Measurements from ENCODE around the gene LCT. TPM values are rescaled to one million over a fixed set of nuclear protein-coding genes. Genes with fewer than 3 reads are reported as not detected.

LCT gene
- total and polyA plus RNA-seq, 2 experiments from 2014 or later, result not detected

DNA sequence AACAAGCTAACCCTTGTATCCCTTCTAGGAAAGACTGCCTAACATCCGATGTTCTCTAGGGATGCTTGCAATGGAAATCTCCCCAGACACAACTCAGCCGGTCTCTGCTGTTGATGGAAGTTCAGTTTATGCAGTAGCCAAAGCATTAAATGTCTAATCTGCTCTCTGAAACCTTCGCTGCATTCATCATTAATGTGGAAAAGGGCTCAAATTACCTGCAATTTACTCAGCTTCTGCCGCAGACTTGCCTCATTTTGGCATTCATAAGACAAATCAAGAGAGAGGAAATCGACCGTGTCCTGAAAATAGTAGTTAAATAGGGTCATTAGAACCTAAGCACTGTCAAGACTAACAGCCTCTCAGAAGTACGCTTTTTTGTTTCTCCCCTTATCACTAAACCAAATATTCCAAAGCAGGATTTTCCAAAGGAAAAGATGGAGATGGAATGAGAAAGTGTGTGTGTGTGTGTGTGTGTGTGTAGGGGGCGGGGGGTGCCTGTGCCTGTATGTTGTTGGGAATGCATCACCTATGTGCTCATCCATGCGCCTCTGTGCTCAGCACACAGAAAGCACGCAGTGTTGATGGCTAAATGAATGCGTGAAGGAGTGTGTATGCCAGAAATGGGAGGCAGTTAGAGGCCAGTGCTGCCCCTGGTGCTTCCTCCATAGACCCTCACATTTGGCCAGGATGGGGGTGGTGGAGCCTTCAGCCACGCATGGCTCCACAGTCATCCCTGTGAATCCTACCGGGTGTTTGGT is 7.4 kb downstream of the LCT start:
- no peak overlapping the region for H3K27ac Mint-ChIP-seq
- peaks cover 2% of the 10 kb centered on the region for H3K27me3 Mint-ChIP-seq (ENCODE audit: insufficient read depth, low read depth, poor library complexity)

More for the DNA sequence above, 7.4 kb downstream of the LCT start:
- ATAC-seq (no peak), DNase-seq (ENCODE audit: low spot score) (no peak)
- Mint-ChIP-seq H3K9me3 (no peaks in the 10 kb centered on the region), H3K36me3 (ENCODE audit: low read depth) (no peaks in the 10 kb centered on the region), H3K4me3 (no peak overlapping the region), H3K4me1 (no peaks in the 10 kb centered on the region)
- Histone ChIP-seq H3F3A (replicated peaks; ENCODE audit: low read depth) (no peaks in the 10 kb centered on the region), H3K36me3 (ENCODE audit: insufficient read depth) (no peaks in the 10 kb centered on the region), H3K4me2 (no peak overlapping the region), H2AFZ (no peak overlapping the region), H4K20me1 (replicated peaks; ENCODE audit: insufficient read depth) (no peaks in the 10 kb centered on the region), H3K27me3 (ENCODE audit: insufficient read depth) (no peaks in the 10 kb centered on the region), H3K4me3 (no peak overlapping the region), H3K27ac (ENCODE audit: low read depth) (no peak overlapping the region), H3K9me2 (ENCODE audit: insufficient read depth) (no peaks in the 10 kb centered on the region), H3K79me2 (replicated peaks; ENCODE audit: insufficient read depth) (no peaks in the 10 kb centered on the region), H3K4me1 (ENCODE audit: insufficient read depth) (no peaks in the 10 kb centered on the region)
- TF ChIP-seq, protein P1, sequence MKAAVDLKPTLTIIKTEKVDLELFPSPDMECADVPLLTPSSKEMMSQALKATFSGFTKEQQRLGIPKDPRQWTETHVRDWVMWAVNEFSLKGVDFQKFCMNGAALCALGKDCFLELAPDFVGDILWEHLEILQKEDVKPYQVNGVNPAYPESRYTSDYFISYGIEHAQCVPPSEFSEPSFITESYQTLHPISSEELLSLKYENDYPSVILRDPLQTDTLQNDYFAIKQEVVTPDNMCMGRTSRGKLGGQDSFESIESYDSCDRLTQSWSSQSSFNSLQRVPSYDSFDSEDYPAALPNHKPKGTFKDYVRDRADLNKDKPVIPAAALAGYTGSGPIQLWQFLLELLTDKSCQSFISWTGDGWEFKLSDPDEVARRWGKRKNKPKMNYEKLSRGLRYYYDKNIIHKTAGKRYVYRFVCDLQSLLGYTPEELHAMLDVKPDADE (IDR thresholded peaks at IDR 0.05), result no peak
- TF ChIP-seq, protein P2, sequence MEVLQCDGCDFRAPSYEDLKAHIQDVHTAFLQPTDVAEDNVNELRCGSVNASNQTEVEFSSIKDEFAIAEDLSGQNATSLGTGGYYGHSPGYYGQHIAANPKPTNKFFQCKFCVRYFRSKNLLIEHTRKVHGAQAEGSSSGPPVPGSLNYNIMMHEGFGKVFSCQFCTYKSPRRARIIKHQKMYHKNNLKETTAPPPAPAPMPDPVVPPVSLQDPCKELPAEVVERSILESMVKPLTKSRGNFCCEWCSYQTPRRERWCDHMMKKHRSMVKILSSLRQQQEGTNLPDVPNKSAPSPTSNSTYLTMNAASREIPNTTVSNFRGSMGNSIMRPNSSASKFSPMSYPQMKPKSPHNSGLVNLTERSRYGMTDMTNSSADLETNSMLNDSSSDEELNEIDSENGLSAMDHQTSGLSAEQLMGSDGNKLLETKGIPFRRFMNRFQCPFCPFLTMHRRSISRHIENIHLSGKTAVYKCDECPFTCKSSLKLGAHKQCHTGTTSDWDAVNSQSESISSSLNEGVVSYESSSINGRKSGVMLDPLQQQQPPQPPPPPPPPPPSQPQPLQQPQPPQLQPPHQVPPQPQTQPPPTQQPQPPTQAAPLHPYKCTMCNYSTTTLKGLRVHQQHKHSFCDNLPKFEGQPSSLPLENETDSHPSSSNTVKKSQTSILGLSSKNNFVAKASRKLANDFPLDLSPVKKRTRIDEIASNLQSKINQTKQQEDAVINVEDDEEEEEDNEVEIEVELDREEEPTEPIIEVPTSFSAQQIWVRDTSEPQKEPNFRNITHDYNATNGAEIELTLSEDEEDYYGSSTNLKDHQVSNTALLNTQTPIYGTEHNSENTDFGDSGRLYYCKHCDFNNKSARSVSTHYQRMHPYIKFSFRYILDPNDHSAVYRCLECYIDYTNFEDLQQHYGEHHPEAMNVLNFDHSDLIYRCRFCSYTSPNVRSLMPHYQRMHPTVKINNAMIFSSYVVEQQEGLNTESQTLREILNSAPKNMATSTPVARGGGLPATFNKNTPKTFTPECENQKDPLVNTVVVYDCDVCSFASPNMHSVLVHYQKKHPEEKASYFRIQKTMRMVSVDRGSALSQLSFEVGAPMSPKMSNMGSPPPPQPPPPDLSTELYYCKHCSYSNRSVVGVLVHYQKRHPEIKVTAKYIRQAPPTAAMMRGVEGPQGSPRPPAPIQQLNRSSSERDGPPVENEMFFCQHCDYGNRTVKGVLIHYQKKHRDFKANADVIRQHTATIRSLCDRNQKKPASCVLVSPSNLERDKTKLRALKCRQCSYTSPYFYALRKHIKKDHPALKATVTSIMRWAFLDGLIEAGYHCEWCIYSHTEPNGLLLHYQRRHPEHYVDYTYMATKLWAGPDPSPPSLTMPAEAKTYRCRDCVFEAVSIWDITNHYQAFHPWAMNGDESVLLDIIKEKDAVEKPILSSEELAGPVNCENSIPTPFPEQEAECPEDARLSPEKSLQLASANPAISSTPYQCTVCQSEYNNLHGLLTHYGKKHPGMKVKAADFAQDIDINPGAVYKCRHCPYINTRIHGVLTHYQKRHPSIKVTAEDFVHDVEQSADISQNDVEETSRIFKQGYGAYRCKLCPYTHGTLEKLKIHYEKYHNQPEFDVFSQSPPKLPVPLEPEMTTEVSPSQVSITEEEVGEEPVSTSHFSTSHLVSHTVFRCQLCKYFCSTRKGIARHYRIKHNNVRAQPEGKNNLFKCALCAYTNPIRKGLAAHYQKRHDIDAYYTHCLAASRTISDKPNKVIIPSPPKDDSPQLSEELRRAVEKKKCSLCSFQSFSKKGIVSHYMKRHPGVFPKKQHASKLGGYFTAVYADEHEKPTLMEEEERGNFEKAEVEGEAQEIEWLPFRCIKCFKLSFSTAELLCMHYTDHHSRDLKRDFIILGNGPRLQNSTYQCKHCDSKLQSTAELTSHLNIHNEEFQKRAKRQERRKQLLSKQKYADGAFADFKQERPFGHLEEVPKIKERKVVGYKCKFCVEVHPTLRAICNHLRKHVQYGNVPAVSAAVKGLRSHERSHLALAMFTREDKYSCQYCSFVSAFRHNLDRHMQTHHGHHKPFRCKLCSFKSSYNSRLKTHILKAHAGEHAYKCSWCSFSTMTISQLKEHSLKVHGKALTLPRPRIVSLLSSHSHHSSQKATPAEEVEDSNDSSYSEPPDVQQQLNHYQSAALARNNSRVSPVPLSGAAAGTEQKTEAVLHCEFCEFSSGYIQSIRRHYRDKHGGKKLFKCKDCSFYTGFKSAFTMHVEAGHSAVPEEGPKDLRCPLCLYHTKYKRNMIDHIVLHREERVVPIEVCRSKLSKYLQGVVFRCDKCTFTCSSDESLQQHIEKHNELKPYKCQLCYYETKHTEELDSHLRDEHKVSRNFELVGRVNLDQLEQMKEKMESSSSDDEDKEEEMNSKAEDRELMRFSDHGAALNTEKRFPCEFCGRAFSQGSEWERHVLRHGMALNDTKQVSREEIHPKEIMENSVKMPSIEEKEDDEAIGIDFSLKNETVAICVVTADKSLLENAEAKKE (CRISPR knock-in tag; IDR thresholded peaks at IDR 0.05), result no peak
- TF ChIP-seq POLR2AphosphoS5 (IDR thresholded peaks at IDR 0.05; ENCODE audit: low read depth) (no peak), STAT1 (IDR thresholded peaks at IDR 0.05; ENCODE audit: unreplicated experiment) (no peak), EZH2phosphoT487 (IDR thresholded peaks at IDR 0.05; ENCODE audit: unreplicated experiment) (no peak), JUNB (IDR thresholded peaks at IDR 0.05; ENCODE audit: unreplicated experiment) (no peak), EZH2 (IDR thresholded peaks at IDR 0.05; ENCODE audit: low read depth, unreplicated experiment) (no peak), NANOG (IDR thresholded peaks at IDR 0.05; ENCODE audit: borderline replicate concordance) (no peak), ZNF114 (CRISPR knock-in tag; IDR thresholded peaks at IDR 0.05) (no peak), ZNF331 (CRISPR knock-in tag; IDR thresholded peaks at IDR 0.05; ENCODE audit: low read depth) (no peak), CREB1 (CRISPR knock-in tag; IDR thresholded peaks at IDR 0.05; ENCODE audit: low read depth) (no peak)
- TF ChIP-seq, protein P3, sequence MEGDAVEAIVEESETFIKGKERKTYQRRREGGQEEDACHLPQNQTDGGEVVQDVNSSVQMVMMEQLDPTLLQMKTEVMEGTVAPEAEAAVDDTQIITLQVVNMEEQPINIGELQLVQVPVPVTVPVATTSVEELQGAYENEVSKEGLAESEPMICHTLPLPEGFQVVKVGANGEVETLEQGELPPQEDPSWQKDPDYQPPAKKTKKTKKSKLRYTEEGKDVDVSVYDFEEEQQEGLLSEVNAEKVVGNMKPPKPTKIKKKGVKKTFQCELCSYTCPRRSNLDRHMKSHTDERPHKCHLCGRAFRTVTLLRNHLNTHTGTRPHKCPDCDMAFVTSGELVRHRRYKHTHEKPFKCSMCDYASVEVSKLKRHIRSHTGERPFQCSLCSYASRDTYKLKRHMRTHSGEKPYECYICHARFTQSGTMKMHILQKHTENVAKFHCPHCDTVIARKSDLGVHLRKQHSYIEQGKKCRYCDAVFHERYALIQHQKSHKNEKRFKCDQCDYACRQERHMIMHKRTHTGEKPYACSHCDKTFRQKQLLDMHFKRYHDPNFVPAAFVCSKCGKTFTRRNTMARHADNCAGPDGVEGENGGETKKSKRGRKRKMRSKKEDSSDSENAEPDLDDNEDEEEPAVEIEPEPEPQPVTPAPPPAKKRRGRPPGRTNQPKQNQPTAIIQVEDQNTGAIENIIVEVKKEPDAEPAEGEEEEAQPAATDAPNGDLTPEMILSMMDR (conservative IDR thresholded peaks at IDR 0.05; ENCODE audit: low read depth in 2 of 2), result no peak
- TF ChIP-seq, protein P4, sequence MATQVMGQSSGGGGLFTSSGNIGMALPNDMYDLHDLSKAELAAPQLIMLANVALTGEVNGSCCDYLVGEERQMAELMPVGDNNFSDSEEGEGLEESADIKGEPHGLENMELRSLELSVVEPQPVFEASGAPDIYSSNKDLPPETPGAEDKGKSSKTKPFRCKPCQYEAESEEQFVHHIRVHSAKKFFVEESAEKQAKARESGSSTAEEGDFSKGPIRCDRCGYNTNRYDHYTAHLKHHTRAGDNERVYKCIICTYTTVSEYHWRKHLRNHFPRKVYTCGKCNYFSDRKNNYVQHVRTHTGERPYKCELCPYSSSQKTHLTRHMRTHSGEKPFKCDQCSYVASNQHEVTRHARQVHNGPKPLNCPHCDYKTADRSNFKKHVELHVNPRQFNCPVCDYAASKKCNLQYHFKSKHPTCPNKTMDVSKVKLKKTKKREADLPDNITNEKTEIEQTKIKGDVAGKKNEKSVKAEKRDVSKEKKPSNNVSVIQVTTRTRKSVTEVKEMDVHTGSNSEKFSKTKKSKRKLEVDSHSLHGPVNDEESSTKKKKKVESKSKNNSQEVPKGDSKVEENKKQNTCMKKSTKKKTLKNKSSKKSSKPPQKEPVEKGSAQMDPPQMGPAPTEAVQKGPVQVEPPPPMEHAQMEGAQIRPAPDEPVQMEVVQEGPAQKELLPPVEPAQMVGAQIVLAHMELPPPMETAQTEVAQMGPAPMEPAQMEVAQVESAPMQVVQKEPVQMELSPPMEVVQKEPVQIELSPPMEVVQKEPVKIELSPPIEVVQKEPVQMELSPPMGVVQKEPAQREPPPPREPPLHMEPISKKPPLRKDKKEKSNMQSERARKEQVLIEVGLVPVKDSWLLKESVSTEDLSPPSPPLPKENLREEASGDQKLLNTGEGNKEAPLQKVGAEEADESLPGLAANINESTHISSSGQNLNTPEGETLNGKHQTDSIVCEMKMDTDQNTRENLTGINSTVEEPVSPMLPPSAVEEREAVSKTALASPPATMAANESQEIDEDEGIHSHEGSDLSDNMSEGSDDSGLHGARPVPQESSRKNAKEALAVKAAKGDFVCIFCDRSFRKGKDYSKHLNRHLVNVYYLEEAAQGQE (IDR thresholded peaks at IDR 0.05; ENCODE audit: unreplicated experiment), result no peak

All from GM23338 (cell line).